Lower leg skin (tissue), 4 donors: ENCODE results near the gene WEE2. TPM values are rescaled to one million over a fixed set of nuclear protein-coding genes. Genes with fewer than 3 reads are reported as not detected.
"Not testable (repeated sequence)": the region's sequence is repeated elsewhere in the genome, so short reads cannot be mapped to it uniquely, and the experiment has no call there.

Experiments used
- DNase-seq, 2 donors: peaks; one replicate each; pipeline ENCODE4 v3.0.0-alpha.2; 2019; ENCODE audit warnings: low spot score in 2 of 2
- H3K4me3 ChIP-seq: fragments of 200-600 bp; sonication (generic); 2 replicates; pipeline ENCODE4 v1.5.1; 2017; ENCODE audit warnings: mild to moderate bottlenecking, low read depth; ENCODE audit not compliant: poor library complexity, severe bottlenecking
- CTCF ChIP-seq, 3 donors: fragments of 450-650 bp; IDR thresholded peaks; one replicate each; pipeline ENCODE4 v1.5.1; 2016; ENCODE audit warnings: antibody characterized with exemption in 3 of 3, mild to moderate bottlenecking in 3 of 3, moderate library complexity in 2 of 3
- POLR2A ChIP-seq, 2 donors: fragments of 450-650 bp; IDR thresholded peaks; one replicate each; pipeline ENCODE4 v1.6.1; 2016 to 2017; ENCODE audit warnings: antibody characterized with exemption in 2 of 2, mild to moderate bottlenecking in 1 of 2, moderate library complexity in 1 of 2
- WGBS, 2 donors: methylation state at CpG; one replicate each; pipeline ENCODE4 v1.1.5; 2018; 5-methylcytosine and 5-hydroxymethylcytosine counted together
- intact Hi-C: fragments of 100-400 bp; cut with DNase I; formaldehyde crosslinking; loops from one replicate; pipeline ENCODE4 v1.15.0; 2023; ENCODE audit warnings: low total_unique reads
- total RNA-seq, 4 donors: library from RNA; depleted of rRNA; stranded (reverse); fragments of >200 nt; gene quantifications; one replicate each; pipeline ENCODE4 v1.1.0, GENCODE V29; 2016

The WEE2 gene
- total RNA-seq, 4 donors from 2014 or later = not detected

- 69 to 71% methylated on average over 2 of the region's 2 CpGs for WGBS, 2 donors
- H3K4me3 ChIP-seq = no peak overlapping the region
- DNase-seq = no peak
- intact Hi-C loops = no loop called here
- no peak for TF ChIP-seq CTCF (IDR thresholded peaks at IDR 0.05)
- TF ChIP-seq POLR2A (IDR thresholded peaks at IDR 0.05) = no peak
Measured at GRCh38 chr7:141744131-141744530, 36.0 kb downstream of the WEE2 start.

GRCh38 chr7:141748396-141748795 lies 40.2 kb downstream of the WEE2 start:
- intact Hi-C loops = no loop called here
- WGBS, 2 donors = 97 to 99% methylated on average over 2 of the region's 2 CpGs
- no peak for TF ChIP-seq POLR2A (IDR thresholded peaks at IDR 0.05)
- no peak for TF ChIP-seq CTCF (IDR thresholded peaks at IDR 0.05)
- no peak overlapping the region for H3K4me3 ChIP-seq
- DNase-seq = no peak

GRCh38 chr7:141751904-141752303 lies 43.8 kb downstream of the WEE2 start:
- intact Hi-C loops, H3K4me3 ChIP-seq, DNase-seq: not testable (repeated sequence)
- 98 to 99% methylated on average over 10 of the region's 10 CpGs for whole genome bisulfite sequencing, 2 donors

DNA sequence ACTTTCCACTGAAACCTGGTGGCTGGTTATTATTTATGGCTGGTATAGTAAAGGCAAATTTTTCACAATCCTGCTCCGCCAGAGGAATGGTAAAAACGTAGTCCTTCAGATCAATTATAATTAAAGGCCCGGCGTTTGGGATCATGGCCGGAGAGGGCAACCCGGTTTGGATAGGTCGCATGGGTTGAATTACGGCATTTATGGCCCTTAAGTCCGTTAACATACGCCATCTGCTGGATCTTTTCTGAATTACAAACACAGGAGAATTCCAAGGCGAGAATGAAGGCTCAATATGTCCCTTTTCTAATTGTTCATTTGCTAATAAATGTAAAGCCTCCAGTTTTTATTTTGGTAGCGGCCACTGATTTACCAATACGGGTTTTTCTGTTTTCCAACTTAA lies 44.5 kb downstream of the WEE2 start:
- H3K4me3 ChIP-seq = no peak overlapping the region
- WGBS, 2 donors = 94 to 96% methylated on average over 13 of the region's 13 CpGs

DNA sequence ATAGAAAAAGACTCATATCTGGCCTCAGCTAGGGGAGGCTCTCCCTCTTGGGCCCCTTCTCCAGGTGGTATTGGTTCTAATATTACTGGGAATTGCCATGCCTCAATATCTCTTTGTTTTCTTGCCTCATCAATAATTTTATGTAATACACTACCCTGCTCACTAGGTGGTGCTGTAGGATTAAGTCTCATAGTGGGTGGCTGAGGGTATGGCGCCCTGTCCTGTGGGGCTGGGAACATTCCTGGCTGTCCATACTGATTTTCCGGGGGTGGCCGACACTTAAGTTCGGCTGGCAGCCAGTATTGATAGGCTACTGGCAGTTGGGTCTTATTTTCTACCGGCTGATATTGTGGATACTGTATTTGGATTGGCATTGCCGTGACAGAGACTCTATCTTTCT lies 46.8 kb downstream of the WEE2 start:
- no peak for DNase-seq

More for the DNA sequence above, 44.5 kb downstream of the WEE2 start:
- no peak for DNase-seq
- TF ChIP-seq POLR2A (IDR thresholded peaks at IDR 0.05) (no peak), CTCF (IDR thresholded peaks at IDR 0.05) (no peak)
- intact Hi-C loops = no loop called here

GRCh38 chr7:141763797-141764196 lies 55.6 kb downstream of the WEE2 start, which contains the start of gene TAS2R3:
TAS2R3 (plus strand) TSS chr7:141764097; CDS start chr7:141764159, 62 bp downstream.
- H3K4me3 ChIP-seq = no peak within 1 kb of the TSS
- no peak for TF ChIP-seq CTCF (IDR thresholded peaks at IDR 0.05)
- TF ChIP-seq POLR2A (IDR thresholded peaks at IDR 0.05) = no peak
- DNase-seq = no peak
- intact Hi-C loops = no loop called here
- 96% methylated on average over 3 of the region's 3 CpGs for WGBS, 2 donors

More for the DNA sequence above, 46.8 kb downstream of the WEE2 start:
- intact Hi-C loops = no loop called here
- no peak for TF ChIP-seq POLR2A (IDR thresholded peaks at IDR 0.05)
- no peak for TF ChIP-seq CTCF (IDR thresholded peaks at IDR 0.05)
- no peak overlapping the region for H3K4me3 ChIP-seq
- WGBS, 2 donors = 81 to 97% methylated on average over 6 of the region's 6 CpGs

DNA sequence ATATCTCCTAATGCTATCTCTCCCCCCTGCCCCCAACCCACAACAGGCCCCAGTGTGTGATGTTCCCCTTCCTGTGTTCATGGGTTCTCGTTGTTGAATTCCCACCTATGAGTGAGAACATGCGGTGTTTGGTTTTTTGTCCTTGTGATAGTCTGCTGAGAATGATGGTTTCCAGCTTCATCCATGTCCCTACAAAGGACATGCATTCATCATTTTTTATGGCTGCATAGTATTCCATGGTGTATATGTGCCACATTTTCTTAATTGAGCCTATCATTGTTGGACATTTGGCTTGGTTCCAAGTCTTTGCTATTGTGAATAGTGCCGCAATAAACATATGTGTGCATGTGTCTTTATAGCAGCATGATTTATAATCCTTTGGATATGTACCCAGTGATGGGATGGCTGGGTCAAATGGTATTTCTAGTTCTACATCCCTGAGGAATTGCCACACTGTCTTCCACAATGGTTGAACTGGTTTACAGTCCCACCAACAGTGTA lies 62.0 kb downstream of the WEE2 start:
- H3K4me3 ChIP-seq, DNase-seq, intact Hi-C loops: not testable (repeated sequence)
- WGBS, 2 donors = 94 to 99% methylated on average over 3 of the region's 3 CpGs
